Activated CD4-positive, alpha-beta T cell treated with anti-CD3 and anti-CD28 coated beads, Interleukin-10, Interleukin-2, amounts not matched to agents 100 ng/mL and 50 ng/mL, durations not matched to agents 16 hours and 8 hours (primary cell): ENCODE measurements around the gene ATP2A3.
"Not testable (repeated sequence)": the region's sequence is repeated elsewhere in the genome, so short reads cannot be mapped to it uniquely, and the experiment has no call there.

Source experiments
- DNase-seq: peaks from one replicate; pipeline ENCODE4 v3.0.0-alpha.2; 2020

ATP2A3 gene

GRCh38 chr17:3952186-3952585 lies 12.1 kb downstream of the ATP2A3 start:
- no peak for DNase-seq

GRCh38 chr17:3951420-3951819 lies 12.8 kb downstream of the ATP2A3 start:
- no peak for DNase-seq

GRCh38 chr17:3951003-3951402 lies 13.2 kb downstream of the ATP2A3 start:
- no peak for DNase-seq

- no peak for DNase-seq
These were observed 13.7 kb downstream of the ATP2A3 start for GRCh38 chr17:3950584-3950983.

- DNase-seq, result no peak
These were observed 14.8 kb downstream of the ATP2A3 start for GRCh38 chr17:3949418-3949817.

GRCh38 chr17:3948551-3948950 lies 15.7 kb downstream of the ATP2A3 start:
- not testable (repeated sequence) for DNase-seq

- no peak for DNase-seq
These were observed 16.9 kb downstream of the ATP2A3 start for GRCh38 chr17:3947318-3947810.

- no peak for DNase-seq
These were observed 17.5 kb downstream of the ATP2A3 start for GRCh38 chr17:3946711-3947235.

GRCh38 chr17:3944485-3945388 lies 19.5 kb downstream of the ATP2A3 start:
- peak; percentile 51 for DNase-seq

- no peak for DNase-seq
These were observed 20.9 kb downstream of the ATP2A3 start for GRCh38 chr17:3943240-3943891.

- DNase-seq, result no peak
These were observed 23.1 kb downstream of the ATP2A3 start for GRCh38 chr17:3940965-3941698.

- no peak for DNase-seq
These were observed 26.9 kb downstream of the ATP2A3 start for GRCh38 chr17:3937359-3937758.

- DNase-seq, result no peak
These were observed 28.3 kb downstream of the ATP2A3 start for GRCh38 chr17:3935825-3936355.

GRCh38 chr17:3935140-3935542 lies 29.1 kb downstream of the ATP2A3 start:
- peak; percentile 31 for DNase-seq

GRCh38 chr17:3929764-3930163 lies 34.5 kb downstream of the ATP2A3 start:
- no peak for DNase-seq

- DNase-seq, result no peak
These were observed 35.1 kb downstream of the ATP2A3 start for GRCh38 chr17:3929181-3929580.

- DNase-seq, result no peak
These were observed 35.8 kb downstream of the ATP2A3 start for GRCh38 chr17:3928406-3928805.

GRCh38 chr17:3927628-3928340 lies 36.5 kb downstream of the ATP2A3 start:
- DNase-seq, result no peak

GRCh38 chr17:3926860-3927627 lies 37.2 kb downstream of the ATP2A3 start:
- no peak for DNase-seq

- no peak for DNase-seq
These were observed 38.4 kb downstream of the ATP2A3 start for GRCh38 chr17:3925684-3926485.
